HG03095 (cell line): Measurements from ENCODE around the gene MTOR.
A peak's percentile ranks its signal among the peaks of the same experiment; 100 is the strongest.
"Not testable (repeated sequence)": the region's sequence is repeated elsewhere in the genome, so short reads cannot be mapped to it uniquely, and the experiment has no call there.

ENCODE experiments used
- ATAC-seq: cut with Tn5 transposase; IDR thresholded peaks from one replicate; pipeline ENCODE4 v1.9.1; 2021; ENCODE audit warnings: moderate library complexity; ENCODE audit not compliant: unreplicated experiment

Gene MTOR

DNA sequence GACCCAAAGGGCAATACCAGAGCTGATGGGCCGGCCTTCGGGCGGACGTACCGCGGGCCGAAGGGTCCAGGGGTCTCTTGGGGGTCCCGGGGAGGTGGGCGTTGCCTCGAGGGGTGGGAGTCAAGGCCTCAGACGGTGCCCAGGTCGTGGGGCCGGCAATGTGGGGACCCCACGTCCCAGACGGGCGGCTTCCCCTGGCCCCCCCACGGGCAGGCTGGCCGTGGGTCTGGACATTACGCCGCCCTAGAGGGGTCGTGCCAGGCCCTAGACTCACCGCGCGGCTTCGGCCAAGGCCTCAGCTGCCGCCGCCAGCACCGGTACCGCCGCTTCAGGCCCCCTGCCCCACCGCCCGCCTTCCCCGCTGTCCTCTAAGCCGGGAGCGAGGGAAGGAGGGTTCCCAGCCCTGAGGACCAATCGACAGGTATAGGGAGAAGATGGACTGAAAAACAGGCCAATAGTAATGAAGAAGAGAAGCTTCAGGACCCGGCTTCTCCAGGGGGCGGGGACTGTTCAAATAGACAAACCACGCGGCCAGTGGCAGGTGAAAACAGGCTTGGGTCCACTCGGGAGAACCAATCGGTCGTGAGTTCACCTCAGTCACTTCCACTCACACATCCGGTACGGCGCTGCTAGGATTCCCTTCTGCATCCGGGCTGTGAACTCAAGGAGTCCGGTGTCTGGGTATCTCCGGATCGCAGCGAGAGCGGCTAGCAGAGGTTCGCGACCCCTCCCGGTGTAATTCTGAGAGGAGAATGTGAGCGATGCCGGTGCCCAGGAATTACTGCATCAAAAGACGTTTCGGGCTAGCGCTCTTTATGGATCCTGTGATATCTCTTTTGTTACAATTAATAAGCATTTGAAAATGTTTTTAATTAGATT lies at the start of gene MTOR:
TSS of gene MTOR (minus strand) at position 381 of the 879 bp plus-strand sequence. CDS start 3,142 bp downstream, outside the sequence.
- ATAC-seq = peak; percentile 97

DNA sequence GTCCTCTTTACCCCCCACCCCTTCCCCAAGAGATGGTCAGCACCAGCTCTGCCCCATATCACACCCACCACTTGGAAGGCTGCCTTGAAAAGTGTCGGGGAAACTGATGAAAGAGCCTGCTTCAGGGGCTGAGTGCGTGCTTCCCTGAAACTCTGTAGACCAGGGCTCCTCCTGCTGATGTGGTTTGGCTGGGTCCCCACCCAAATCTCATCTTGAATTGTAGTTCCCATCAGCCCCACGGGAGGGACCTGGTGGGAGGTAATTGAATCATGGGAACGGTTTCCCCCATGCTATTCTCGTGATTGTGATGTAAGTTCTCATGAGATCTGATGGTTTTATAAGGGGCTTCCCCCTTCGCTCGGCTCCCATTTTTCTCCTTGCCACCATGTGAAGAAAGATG lies 47.0 kb upstream of the MTOR start:
- no peak for ATAC-seq

DNA sequence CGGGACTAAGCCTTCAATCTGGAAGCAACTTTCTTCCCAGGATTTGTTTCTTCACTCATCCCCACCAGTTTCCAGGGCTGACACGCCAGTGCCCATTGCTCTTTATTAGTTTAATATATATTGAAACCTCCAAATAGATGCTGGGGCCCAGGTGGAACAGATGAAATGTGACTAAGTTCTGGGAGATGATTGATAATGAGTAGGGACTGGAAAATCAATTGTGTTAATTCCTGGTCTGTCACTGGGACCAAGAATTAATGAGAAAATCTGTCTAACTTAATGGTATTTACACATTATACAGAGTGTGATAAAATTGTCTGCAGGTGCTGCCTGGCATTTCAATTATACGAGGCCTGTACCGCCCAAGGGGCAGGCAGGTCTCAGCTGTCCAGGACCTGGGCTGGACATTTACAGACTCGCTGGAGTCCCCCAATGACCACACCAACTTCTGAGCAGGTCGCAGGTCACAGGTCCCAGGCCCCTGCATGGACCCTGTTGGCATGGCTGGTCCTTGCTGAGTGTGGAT lies 46.4 kb upstream of the MTOR start:
- ATAC-seq = no peak

- ATAC-seq = no peak
These were observed 45.5 kb upstream of the MTOR start for GRCh38 chr1:11307852-11308251.

DNA sequence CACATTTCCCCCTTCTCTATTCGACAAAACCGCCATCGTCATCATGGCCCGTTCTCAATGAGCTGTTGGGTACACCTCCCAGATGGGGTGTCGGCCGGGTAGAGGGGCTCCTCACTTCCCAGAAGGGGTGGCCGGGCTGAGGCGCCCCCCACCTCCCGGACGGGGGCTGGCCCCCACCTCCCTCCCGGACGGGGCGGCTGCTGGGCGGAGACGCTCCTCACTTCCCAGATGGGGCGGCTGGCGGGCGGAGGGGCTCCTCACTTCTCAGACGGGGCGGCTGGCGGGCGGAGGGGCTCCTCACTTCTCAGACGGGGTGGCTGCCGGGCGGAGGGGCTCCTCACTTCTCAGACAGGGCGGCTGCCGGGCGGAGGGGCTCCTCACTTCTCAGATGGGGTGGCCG lies 43.2 kb upstream of the MTOR start:
- not testable (repeated sequence) for ATAC-seq

GRCh38 chr1:11302366-11302765 lies 40.0 kb upstream of the MTOR start:
- ATAC-seq = no peak

- ATAC-seq = no peak
These were observed 39.2 kb upstream of the MTOR start for GRCh38 chr1:11301601-11302000.

- no peak for ATAC-seq
These were observed 36.8 kb upstream of the MTOR start for GRCh38 chr1:11299225-11299574.

- no peak for ATAC-seq
These were observed 36.3 kb upstream of the MTOR start for GRCh38 chr1:11298390-11299224.

GRCh38 chr1:11297774-11298173 lies 35.4 kb upstream of the MTOR start:
- not testable (repeated sequence) for ATAC-seq

GRCh38 chr1:11295905-11296304 lies 33.6 kb upstream of the MTOR start:
- ATAC-seq = no peak

- ATAC-seq = no peak
These were observed 32.6 kb upstream of the MTOR start for GRCh38 chr1:11294951-11295350.

DNA sequence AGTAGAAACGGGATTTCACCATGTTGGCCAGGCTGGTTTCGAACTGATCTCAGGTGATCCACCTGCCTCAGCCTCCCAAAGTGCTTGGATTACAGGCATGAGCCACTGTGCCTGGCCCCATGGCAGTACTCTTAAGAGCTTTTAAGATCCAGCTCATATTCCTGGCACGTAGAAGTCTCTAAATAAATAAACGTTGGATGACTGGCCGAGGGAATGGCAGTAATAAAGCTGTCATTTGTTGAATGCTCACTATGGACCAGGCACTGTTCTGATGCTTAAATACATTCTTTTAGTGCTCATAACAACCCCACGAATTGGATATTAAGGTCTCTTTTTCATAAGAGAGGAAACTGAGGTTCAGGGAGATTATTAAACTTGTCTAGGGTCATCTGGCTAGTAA lies 31.5 kb upstream of the MTOR start:
- no peak for ATAC-seq

- no peak for ATAC-seq
These were observed 28.7 kb upstream of the MTOR start for GRCh38 chr1:11291049-11291448.

DNA sequence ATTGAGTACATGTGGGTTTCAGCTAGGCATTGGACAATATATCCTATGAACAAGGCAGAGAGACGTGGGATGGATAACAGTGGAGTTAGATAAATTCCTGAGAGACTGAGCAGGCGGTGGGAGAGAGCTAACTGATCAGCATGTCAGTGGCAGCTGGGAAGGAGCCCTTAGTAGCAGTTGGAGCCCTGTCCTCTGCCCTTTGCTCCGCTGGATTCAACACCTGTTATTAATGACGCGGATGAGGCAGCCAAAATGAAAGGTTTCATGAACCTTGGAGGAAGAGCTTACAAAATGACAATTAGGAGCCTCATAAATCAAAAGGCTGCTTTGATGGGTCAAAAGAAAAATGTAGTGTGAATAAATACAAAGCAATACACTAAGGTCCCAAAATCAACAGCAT lies 26.7 kb upstream of the MTOR start:
- ATAC-seq = no peak

DNA sequence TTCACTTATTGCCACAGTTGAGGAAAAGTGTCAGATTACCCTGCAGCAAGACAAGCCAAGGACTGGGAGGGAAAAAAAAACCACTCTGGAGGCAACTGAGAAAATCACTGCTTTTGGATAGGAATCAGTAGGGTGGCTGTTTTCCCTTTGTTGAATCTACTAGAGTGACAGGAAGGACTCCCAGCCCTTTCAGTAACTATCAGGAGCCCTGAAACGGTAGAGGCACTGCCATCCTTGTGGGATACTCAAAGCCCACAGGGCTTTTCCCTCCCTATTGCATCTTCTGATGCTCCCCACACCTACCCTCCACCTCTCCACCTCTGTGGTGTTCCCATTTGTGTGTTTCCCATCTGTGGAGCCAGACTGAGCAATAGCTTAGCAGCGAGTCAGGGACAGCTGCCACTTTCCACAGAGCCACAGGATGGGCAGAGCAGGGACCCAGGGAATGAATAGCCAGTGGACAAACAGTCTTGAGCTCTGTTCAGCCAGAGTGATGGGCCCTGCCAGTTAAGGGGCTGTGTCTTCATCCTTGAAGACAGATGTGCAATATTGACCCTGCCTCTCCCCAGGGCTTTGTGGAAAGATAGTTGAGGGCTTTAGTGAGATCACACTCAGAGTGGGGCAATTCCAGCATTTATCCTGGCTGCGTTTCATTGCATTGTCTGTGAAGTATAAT lies 24.5 kb upstream of the MTOR start:
- no peak for ATAC-seq

- ATAC-seq = no peak
These were observed 23.8 kb upstream of the MTOR start for GRCh38 chr1:11285883-11286734.

DNA sequence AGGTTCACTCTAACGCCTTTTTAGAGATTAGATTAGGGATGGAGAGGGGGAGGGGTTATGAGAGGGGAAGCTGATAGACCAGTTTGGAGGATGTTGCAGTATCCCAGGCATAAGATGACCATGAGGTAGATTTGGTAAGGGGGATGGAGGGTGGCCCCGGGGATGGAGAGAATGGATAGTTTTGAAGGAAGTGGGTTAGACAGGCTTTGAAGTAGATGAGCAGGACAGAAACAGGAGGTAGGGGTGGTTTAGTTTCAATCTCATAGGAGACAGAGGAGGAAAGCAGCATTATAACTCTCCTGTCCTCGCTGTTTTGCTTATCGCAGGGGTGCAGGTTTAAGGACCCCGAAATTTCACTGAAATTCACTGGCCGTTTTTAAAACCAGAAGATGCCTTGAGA lies 22.4 kb upstream of the MTOR start:
- ATAC-seq = no peak

DNA sequence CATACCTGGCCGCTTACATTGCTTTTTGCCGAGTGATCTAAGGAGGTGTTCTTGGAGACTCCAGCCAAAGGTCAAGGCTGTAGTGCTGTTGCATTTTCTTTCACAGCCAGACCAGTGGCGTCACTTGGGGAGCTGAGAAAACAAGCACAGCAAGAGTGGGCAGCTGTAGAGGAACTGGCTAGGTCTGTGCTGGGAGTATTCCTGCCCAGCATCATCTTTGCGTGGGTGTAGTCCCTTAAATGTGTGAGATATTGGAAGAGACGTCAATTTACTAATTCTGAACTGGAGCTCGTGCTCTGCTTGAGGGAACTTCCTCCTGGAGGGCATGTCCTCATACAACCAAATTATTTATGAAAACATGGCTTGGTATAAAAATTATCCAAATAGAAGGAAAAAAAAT lies 20.8 kb upstream of the MTOR start:
- no peak for ATAC-seq
